GM18520 (cell line): ENCODE data around the gene FOXJ2.
A peak's percentile ranks its signal among the peaks of the same experiment; 100 is the strongest.
"Not testable (repeated sequence)": the region's sequence is repeated elsewhere in the genome, so short reads cannot be mapped to it uniquely, and the experiment has no call there.

Experiments used
- ATAC-seq: cut with Tn5 transposase; IDR thresholded peaks from one replicate; pipeline ENCODE4 v1.9.1; 2021; ENCODE audit not compliant: unreplicated experiment

FOXJ2 gene

DNA sequence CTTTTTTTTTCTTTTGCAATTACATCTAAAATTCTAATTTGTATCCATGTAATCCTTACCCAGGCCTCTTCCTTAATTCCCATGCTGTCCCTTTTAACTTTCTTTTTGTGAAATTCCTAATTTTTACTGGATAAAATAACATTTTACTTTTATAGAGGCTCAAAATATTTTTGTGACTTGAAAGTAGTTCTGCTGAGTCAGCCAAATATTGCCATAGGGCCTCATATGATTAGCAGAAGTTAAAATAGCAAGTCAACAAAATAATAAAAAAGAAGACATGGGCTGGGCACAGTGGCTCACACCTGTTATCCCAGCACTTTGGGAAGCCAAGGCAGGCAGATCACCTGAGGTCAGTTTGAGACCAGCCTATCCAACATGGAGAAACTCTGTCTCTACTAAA lies 31.6 kb downstream of the FOXJ2 start:
- no peak for ATAC-seq

- ATAC-seq: no peak
These were observed 33.6 kb downstream of the FOXJ2 start, which contains the start of gene C3AR1 for GRCh38 chr12:8065991-8066594. C3AR1 (minus strand) TSS chr12:8066359; CDS start chr12:8060185, 6,174 bp downstream.

GRCh38 chr12:8069582-8069981 lies 37.1 kb downstream of the FOXJ2 start:
- no peak for ATAC-seq

- not testable (repeated sequence) for ATAC-seq
These were observed 39.3 kb downstream of the FOXJ2 start for GRCh38 chr12:8071820-8072219.

GRCh38 chr12:8075935-8076334 lies 43.4 kb downstream of the FOXJ2 start:
- no peak for ATAC-seq

DNA sequence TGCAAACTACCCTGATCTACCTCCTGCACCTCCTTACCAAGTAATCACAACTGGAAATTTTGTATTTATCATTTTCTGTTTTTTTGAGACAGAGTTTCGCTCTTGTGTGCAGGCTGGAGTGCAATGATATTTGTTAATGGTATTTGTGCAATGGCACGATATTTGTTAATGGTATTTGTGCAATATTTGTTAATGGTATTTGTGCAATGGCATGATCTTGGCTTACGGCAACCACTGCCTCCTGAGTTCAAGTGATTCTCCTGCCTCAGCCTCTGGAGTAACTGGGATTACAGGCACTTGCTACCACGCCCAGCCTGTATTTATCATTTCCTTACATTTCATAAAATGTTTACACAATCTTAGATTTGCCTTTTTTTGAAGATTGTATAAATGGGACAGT lies 43.9 kb downstream of the FOXJ2 start:
- ATAC-seq: no peak

DNA sequence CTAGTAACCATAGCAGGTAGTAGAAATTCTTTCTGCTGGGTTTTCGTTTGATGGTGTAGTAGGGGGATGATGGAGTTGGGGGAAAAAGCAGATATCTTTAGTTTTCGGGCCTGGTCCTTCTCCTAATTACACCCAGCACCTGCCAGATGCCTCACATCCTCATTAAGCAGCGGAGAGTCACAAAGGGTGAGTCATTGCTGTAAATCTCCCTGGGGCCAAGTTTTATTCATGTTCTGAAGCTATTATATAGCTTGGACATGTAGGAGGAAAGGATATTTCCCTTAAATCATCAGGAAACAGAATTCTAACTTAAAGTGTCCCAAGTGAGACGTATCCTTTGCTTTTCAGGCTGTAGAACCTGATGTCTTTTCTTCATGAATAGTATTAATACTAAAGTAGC lies 44.7 kb downstream of the FOXJ2 start:
- no peak for ATAC-seq

DNA sequence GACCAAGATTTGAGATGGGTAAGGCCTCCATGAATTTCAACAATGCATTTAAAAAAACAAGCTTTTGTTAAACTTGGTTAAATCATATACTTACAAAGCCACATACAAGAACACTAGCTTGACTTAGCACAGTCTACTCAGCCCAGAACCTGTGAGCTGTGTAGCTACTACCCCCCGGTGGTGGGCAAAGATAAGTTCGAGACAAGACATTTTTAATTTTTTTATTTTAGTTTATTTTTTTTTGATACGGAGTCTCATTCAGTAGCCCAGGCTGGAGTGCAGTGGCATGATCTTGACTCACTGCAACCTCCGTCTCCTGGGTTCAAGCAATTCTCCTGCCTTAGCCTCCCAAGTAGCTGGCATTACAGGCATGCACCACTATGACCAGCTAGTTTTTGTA lies 45.9 kb downstream of the FOXJ2 start:
- no peak for ATAC-seq

DNA sequence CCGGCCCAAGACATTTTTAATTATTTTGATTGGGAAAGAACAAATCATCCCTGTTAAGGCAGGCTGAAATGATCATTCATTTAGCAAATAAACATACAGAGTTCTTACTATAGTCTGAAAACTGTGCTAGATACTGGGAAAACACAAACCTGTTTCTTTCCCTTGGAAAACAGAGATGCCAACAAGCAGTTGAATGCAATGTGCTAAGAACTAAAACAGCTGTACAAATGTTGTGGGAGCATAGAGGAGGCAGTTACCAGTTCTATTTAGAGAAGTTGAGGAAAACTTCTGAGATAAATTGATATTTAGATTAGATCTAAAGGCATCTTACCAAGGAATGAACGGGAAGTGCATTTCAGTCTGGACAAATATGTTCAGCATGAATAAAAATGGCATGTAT lies 46.4 kb downstream of the FOXJ2 start:
- ATAC-seq: no peak

GRCh38 chr12:8080120-8080519 lies 47.6 kb downstream of the FOXJ2 start:
- no peak for ATAC-seq

DNA sequence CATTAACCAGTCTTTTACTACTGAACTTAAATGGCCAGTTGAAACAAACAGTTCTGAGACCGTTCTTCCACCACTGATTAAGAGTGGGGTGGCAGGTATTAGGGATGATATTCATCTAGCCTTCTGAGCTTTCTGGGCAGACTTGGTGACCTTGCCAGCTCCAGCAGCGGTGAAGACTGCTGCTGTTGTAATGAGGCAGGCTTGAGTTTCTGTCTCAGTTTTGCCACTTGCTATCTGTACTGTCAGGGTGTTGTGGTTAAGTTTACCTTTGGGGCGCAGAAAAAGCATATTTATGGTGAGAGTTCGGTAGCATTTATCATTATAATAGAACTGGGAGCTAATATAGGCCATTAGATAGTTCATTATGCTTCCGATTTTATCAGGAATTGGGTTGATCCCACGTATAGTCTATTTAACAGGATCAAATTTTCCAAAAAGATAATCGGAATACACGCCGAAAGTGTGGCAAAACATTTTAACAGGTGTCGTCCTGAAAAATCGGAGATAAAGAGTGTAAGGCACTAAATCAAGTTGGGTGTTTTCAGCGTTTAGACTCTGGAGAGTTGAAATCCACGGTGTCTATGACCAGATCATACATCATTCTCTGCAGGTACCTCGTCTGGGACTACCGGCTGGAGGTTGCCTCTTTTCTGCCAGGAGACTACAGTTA lies 48.9 kb downstream of the FOXJ2 start:
- ATAC-seq: peak; percentile 5

DNA sequence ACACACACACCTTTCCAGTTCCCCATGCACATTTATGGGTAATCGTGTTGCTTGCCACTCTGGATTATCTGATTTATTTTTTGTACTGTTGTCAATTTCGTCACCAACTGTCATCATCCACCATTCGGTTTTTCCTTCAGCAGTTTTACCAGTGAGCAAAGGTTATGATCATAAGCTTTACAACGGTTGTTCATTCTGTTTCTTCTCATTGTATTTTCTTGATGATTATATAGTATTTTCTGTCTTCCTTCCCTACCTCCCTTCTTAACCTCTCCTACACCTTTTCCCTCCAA lies 50.2 kb downstream of the FOXJ2 start:
- ATAC-seq: no peak

DNA sequence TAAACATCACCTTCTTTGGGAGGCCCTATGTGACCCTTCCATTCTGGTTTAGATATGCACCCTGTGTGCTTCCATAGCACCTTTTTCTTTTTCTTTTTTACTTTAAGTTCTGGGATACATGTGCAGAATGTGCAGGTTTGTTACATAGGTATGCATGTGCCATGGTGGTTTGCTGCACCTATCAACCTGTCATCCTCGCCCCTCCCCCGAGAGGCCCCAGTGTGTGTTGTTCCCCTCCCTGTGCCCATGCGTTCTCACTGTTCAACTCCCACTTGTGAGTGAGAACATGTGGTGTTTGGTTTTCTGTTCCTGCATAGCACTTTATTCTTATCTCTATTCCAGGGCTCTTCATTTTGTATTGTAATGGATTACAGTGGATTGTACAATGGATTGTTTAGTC lies 51.8 kb downstream of the FOXJ2 start:
- ATAC-seq: not testable (repeated sequence)

- no peak for ATAC-seq
These were observed 55.1 kb downstream of the FOXJ2 start for GRCh38 chr12:8087666-8088065.

DNA sequence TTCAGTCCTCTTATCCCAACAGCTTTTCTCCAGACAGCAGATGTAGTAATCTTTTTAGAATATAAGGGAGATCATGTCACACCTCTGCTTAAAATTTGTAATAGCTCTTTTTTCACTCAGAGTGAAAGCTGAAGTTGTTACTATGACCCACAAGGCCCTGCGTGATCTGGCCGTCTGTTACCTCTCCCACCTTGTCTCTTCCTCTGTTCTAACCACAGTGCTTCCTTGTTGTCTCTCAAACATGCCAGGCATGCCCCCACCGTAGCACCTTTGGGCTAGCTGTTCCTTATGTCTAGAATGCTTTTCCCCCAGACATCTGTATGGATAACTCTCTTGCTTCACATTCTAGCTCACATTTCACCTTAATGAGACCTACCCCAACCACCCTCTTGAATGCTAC lies 56.1 kb downstream of the FOXJ2 start:
- no peak for ATAC-seq

- ATAC-seq: not testable (repeated sequence)
These were observed 56.8 kb downstream of the FOXJ2 start for GRCh38 chr12:8089277-8089676.

DNA sequence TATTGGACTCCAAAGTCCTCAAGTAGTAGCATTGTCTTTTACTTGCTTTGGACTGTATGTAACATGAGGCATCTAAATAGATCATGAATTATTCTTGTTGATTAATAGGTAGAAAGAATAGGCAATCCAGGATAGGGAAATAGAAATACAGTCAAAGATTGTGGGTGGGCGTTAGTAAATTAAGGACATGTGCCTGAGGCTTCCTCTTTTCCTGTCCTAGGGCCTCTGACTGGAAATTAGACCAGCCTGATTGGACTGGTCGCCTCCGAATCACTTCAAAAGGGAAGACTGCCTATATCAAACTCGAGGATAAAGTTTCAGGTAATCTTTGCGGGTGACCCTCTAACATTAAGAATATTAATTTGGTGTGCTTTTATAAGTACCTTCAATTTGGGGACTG lies 57.2 kb downstream of the FOXJ2 start:
- no peak for ATAC-seq

GRCh38 chr12:8093291-8093690 lies 60.8 kb downstream of the FOXJ2 start:
- no peak for ATAC-seq

- ATAC-seq: no peak
These were observed 63.9 kb downstream of the FOXJ2 start for GRCh38 chr12:8096281-8096915.

- ATAC-seq: no peak
These were observed 66.7 kb downstream of the FOXJ2 start for GRCh38 chr12:8099235-8099634.
